ENCODE measurements around the gene KIF26B. TPM values are rescaled to one million over a fixed set of nuclear protein-coding genes. Genes with fewer than 3 reads are reported as not detected.

The KIF26B gene
- total RNA-seq, 1 donor from 2014 or later, result 3.4 TPM

DNA sequence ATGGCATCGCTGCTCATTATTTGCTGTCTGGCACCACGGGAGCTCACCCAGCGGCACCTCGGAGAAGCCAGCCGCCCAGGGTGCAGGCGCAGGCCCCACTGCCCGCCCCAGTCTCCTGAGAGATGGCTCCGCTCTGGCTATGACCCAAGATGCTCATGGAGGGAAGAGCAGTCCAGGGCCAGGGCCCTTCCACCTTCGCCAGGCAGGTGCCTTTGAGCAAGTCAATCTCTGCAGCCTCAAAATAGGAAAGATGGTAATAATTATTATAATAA is 437.3 kb downstream of the KIF26B start:
- no peak for ATAC-seq
- no peak overlapping the region for H3K4me3 ChIP-seq
- TF ChIP-seq, protein P1, sequence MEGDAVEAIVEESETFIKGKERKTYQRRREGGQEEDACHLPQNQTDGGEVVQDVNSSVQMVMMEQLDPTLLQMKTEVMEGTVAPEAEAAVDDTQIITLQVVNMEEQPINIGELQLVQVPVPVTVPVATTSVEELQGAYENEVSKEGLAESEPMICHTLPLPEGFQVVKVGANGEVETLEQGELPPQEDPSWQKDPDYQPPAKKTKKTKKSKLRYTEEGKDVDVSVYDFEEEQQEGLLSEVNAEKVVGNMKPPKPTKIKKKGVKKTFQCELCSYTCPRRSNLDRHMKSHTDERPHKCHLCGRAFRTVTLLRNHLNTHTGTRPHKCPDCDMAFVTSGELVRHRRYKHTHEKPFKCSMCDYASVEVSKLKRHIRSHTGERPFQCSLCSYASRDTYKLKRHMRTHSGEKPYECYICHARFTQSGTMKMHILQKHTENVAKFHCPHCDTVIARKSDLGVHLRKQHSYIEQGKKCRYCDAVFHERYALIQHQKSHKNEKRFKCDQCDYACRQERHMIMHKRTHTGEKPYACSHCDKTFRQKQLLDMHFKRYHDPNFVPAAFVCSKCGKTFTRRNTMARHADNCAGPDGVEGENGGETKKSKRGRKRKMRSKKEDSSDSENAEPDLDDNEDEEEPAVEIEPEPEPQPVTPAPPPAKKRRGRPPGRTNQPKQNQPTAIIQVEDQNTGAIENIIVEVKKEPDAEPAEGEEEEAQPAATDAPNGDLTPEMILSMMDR (IDR thresholded peaks at IDR 0.05), result no peak
- no peak overlapping the region for H3K27ac ChIP-seq
- no peaks in the 10 kb centered on the region for H3K27me3 ChIP-seq
- H3K36me3 ChIP-seq, result no peaks in the 10 kb centered on the region
- H3K9me3 ChIP-seq, result no peaks in the 10 kb centered on the region
- no peak for DNase-seq
- H3K4me1 ChIP-seq, result no peaks in the 10 kb centered on the region
- intact Hi-C loops (cut with DNase I), result no loop called here

DNA sequence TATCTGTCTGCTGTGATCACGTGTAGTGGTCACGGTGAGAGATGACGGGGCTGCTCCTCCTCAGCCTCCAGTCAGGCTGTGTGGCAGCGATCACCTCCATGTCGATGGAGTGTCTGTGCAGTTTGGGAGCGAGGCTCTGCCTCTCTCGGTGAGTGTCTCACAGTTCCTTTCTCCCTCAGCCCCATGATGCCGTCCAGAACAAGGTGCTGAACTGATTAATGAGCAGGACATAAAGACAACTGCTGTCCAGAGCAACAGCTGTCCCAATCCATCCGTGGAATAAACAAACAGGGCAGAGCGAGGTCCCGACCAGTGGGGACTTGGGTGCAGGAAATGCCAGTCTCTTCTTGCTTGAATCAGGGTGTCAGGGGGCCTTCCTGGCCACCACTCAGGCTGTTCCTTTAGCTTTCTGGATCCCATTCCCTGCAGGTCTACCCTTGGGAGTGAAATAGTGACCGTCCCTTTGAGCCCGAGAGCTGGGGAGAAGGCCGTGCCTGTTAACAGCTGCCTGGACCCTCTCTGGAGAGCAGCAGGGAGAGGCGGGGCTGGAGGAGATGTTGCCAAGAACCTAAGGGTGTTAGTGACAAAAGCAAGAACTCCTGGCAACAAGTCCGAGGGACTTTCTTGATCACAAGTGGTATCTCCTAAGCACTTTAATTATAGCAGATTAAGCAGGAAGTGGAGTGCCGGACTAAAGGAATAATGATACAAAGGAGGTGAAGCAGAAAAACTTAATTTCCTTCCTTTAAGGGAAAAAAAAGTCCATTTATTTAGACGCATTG is 443.9 kb downstream of the KIF26B start:
- DNase-seq, result no peak
- TF ChIP-seq, protein P1 (IDR thresholded peaks at IDR 0.05), result no peak
- no peaks in the 10 kb centered on the region for H3K36me3 ChIP-seq
- ATAC-seq, result peak; percentile 42
- peaks cover 6% of the 10 kb centered on the region for H3K4me1 ChIP-seq
- H3K27ac ChIP-seq, result peak overlapping the region; percentile 68
- H3K4me3 ChIP-seq, result no peak overlapping the region
- intact Hi-C loops (cut with DNase I), result no loop called here
- H3K9me3 ChIP-seq, result no peaks in the 10 kb centered on the region
- H3K27me3 ChIP-seq, result no peaks in the 10 kb centered on the region

DNA sequence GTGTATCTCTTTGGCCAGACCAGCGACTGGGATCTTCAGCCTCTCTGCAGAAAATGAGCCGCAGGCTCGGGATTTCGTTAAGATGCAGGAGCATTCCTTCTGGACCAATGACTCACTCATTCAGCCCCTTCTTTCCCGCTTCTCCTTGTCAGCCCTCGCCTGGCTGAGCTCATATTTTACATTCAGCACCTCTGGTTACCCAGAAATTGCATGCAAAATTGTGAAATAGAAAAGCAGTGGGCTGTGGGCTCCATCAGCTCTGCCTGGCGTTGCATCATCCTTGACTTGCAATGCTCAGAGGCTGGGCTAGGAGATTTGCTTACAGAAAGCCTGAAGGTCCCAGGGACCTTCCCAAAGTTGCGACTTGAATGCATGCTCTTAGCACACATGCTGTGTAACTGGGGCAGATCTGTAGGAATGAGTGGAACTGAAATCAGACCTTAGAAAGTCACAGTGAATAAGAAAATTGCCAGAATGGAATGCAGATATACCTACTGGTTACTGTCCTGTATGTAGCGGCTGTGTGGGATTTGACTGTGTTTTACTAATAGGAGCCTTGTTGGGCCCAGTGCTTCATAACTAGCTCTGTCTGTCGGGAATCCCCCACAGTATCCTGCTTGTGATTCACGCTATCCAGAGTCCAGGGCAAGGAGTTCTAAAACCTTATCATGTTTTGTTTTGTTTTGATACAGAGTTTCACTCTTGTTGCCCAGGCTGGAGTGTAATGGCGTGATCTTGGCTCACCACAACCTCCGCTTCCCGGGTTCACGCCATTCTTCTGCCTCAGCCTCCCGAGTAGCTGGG is 444.8 kb downstream of the KIF26B start:
- Histone ChIP-seq H3K27ac (peak overlapping the region; percentile 68), H3K9me3 (no peaks in the 10 kb centered on the region), H3K36me3 (no peaks in the 10 kb centered on the region), H3K4me1 (peaks cover 6% of the 10 kb centered on the region), H3K27me3 (no peaks in the 10 kb centered on the region), H3K4me3 (no peak overlapping the region)
- no peak for DNase-seq
- TF ChIP-seq, protein P1 (IDR thresholded peaks at IDR 0.05), result no peak
- intact Hi-C loops (cut with DNase I), result no loop called here
- ATAC-seq, result peak; percentile 58

DNA sequence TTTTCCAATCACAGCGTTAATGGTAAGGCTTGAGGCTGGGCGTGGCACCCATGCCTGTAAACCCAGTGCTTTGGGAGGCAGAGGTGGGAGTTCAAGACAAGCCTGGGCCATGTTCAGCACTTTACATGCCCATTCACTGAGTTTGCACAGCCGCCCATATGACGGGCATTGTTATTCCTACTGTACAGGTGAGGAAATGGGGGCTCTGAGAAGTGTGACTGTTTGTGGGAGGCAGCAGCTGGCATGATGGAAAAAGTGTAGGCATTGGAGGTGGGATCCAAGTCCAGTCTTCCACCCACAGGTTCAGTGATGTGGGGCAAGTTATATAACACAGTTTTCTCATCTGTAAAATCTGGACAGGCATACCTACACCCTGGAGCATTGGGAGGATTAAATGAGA is 445.9 kb downstream of the KIF26B start:
- H3K4me3 ChIP-seq, result no peak overlapping the region
- intact Hi-C loops (cut with DNase I), result no loop called here
- DNase-seq (no peak), ATAC-seq (no peak)
- H3K9me3 ChIP-seq, result no peaks in the 10 kb centered on the region
- H3K36me3 ChIP-seq, result no peaks in the 10 kb centered on the region
- no peak overlapping the region for H3K27ac ChIP-seq
- TF ChIP-seq, protein P1 (IDR thresholded peaks at IDR 0.05), result no peak
- peaks cover 10% of the 10 kb centered on the region for H3K4me1 ChIP-seq
- H3K27me3 ChIP-seq, result no peaks in the 10 kb centered on the region

DNA sequence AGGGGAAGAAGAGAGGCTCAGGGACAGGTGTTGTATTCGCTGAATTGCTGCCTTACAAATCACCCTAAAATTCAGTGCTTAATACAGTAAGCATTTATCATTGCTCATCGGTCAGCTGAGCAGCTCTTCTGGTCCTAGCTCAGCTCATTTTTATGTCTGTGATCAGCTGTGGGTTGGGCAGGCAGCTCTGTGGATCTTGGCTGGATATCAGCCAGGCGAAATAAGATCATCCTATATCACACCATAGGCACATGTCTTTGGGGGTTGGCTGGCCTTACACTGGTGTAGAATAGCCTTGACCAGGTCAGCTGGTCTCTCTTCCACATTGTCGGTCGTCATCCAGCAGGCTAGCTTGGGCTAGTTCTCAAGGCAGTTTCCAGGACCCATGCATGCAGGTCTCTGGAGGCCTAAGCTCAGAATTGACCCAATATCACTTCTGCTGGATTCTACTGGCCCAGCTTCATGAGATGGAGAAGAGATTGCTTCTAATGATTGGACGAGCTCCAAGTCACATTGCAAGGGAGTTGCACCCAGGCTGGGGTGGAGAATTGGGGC is 448.6 kb downstream of the KIF26B start:
- intact Hi-C loops (cut with DNase I), result no loop called here

More for the DNA sequence above, 448.6 kb downstream of the KIF26B start:
- no peak for DNase-seq
- no peak for ATAC-seq
- no peak overlapping the region for H3K4me3 ChIP-seq
- H3K27me3 ChIP-seq, result no peaks in the 10 kb centered on the region
- peaks cover 6% of the 10 kb centered on the region for H3K4me1 ChIP-seq
- H3K36me3 ChIP-seq, result no peaks in the 10 kb centered on the region
- TF ChIP-seq, protein P1 (IDR thresholded peaks at IDR 0.05), result no peak
- H3K27ac ChIP-seq, result no peak overlapping the region
- no peaks in the 10 kb centered on the region for H3K9me3 ChIP-seq

Measured in upper lobe of right lung (tissue), 1 donor.